Esophagus muscularis mucosa (tissue), 3 donors: ENCODE data around the gene FNBP1.

ENCODE experiments used
- POLR2A ChIP-seq: fragments of 450-650 bp; IDR thresholded peaks from one replicate; pipeline ENCODE4 v1.6.1; 2017; ENCODE audit warnings: antibody characterized with exemption, moderate library complexity, mild to moderate bottlenecking, low read depth
- TF ChIP-seq, protein P1 (sequence below), 3 experiments: fragments of 200-600 bp in 2 of 3; fragments of 450-650 bp in 1 of 3; sonication (generic) in 2 of 3; IDR thresholded peaks; one replicate each; pipeline ENCODE4 v1.5.1; 2017 to 2019; ENCODE audit warnings: antibody characterized with exemption in 3 of 3, mild to moderate bottlenecking in 2 of 3, moderate library complexity in 1 of 3

- TF ChIP-seq, protein P1, sequence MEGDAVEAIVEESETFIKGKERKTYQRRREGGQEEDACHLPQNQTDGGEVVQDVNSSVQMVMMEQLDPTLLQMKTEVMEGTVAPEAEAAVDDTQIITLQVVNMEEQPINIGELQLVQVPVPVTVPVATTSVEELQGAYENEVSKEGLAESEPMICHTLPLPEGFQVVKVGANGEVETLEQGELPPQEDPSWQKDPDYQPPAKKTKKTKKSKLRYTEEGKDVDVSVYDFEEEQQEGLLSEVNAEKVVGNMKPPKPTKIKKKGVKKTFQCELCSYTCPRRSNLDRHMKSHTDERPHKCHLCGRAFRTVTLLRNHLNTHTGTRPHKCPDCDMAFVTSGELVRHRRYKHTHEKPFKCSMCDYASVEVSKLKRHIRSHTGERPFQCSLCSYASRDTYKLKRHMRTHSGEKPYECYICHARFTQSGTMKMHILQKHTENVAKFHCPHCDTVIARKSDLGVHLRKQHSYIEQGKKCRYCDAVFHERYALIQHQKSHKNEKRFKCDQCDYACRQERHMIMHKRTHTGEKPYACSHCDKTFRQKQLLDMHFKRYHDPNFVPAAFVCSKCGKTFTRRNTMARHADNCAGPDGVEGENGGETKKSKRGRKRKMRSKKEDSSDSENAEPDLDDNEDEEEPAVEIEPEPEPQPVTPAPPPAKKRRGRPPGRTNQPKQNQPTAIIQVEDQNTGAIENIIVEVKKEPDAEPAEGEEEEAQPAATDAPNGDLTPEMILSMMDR (IDR thresholded peaks at IDR 0.05): no peak
- TF ChIP-seq POLR2A: no peak
Measured at GRCh38 chr9:129851821-129852220, 191.2 kb downstream of the FNBP1 start.
